Mesenchymal stem cell (in vitro differentiated cells and primary cell): ENCODE data around the gene LTBR.
"Not testable (repeated sequence)": the region's sequence is repeated elsewhere in the genome, so short reads cannot be mapped to it uniquely, and the experiment has no call there.

Experiments
- DNase-seq: peaks from one replicate; pipeline ENCODE4 v3.0.0-alpha.2; 2013
- H2AFZ ChIP-seq: one replicate; pipeline ENCODE4 v1.6.1; 2013; ENCODE audit warnings: low read depth, mild to moderate bottlenecking, control low read depth, inconsistent platforms, low read length, moderate library complexity
- H2AK5ac ChIP-seq: 2 replicates; pipeline ENCODE4 v1.6.1; 2013; ENCODE audit warnings: low read length, moderate library complexity, mild to moderate bottlenecking, inconsistent platforms; ENCODE audit not compliant: severe bottlenecking
- H2BK120ac ChIP-seq: one replicate; pipeline ENCODE4 v1.6.1; 2013; ENCODE audit warnings: low read depth, mild to moderate bottlenecking, inconsistent platforms, low read length, moderate library complexity
- H2BK12ac ChIP-seq, 2 experiments: one replicate each; pipeline ENCODE4 v1.6.1; 2013; ENCODE audit warnings: inconsistent platforms in 2 of 2, low read length in 2 of 2, mild to moderate bottlenecking in 2 of 2, moderate library complexity in 2 of 2, control low read depth in 1 of 2
- H2BK15ac ChIP-seq: one replicate; pipeline ENCODE4 v1.6.1; 2013; ENCODE audit warnings: mild to moderate bottlenecking, low read depth, inconsistent platforms; ENCODE audit not compliant: poor library complexity, severe bottlenecking
- H2BK5ac ChIP-seq: 2 replicates; pipeline ENCODE4 v1.6.1; 2013; ENCODE audit warnings: low read depth, mild to moderate bottlenecking, low read length, control low read depth, inconsistent platforms; ENCODE audit not compliant: poor library complexity, severe bottlenecking
- H3K14ac ChIP-seq, 2 experiments: one replicate each; pipeline ENCODE4 v1.6.1; 2013; ENCODE audit warnings: inconsistent platforms in 2 of 2, low read length in 2 of 2, control low read depth in 1 of 2, mild to moderate bottlenecking in 1 of 2, moderate library complexity in 1 of 2
- H3K18ac ChIP-seq, 2 experiments: one replicate each; pipeline ENCODE4 v1.6.1; 2013; ENCODE audit warnings: inconsistent platforms in 2 of 2, low read length in 2 of 2, control low read depth in 1 of 2, low read depth in 1 of 2, mild to moderate bottlenecking in 1 of 2
- H3K23ac ChIP-seq, 2 experiments: one replicate each; pipeline ENCODE4 v1.6.1; 2013; ENCODE audit warnings: inconsistent platforms in 2 of 2, low read length in 2 of 2, mild to moderate bottlenecking in 2 of 2, moderate library complexity in 2 of 2, control low read depth in 1 of 2
- H3K27ac ChIP-seq: 2 replicates; pipeline ENCODE4 v1.5.1; 2013; ENCODE audit warnings: mild to moderate bottlenecking, moderate library complexity, low read length, control low read depth, inconsistent platforms; ENCODE audit not compliant: poor library complexity, severe bottlenecking
- H3K27me3 ChIP-seq, 2 experiments: 2 replicates each; pipeline versions ENCODE4 v1.6.1 to v1.7.0; 2013; ENCODE audit warnings: low read length in 2 of 2, mild to moderate bottlenecking in 2 of 2, moderate library complexity in 2 of 2, control low read depth in 1 of 2, inconsistent platforms in 1 of 2; ENCODE audit not compliant: control insufficient read depth in 1 of 2, insufficient read depth in 1 of 2
- H3K36me3 ChIP-seq, 2 experiments: 2 replicates each; pipeline versions ENCODE4 v1.6.1 to v1.7.0; 2013; ENCODE audit warnings: low read length in 2 of 2, control low read depth in 1 of 2, inconsistent platforms in 1 of 2, low read depth in 1 of 2, mild to moderate bottlenecking in 1 of 2; ENCODE audit not compliant: insufficient read depth in 2 of 2, control insufficient read depth in 1 of 2
- H3K4ac ChIP-seq, 2 experiments: one replicate each; pipeline ENCODE4 v1.6.1; 2013; ENCODE audit warnings: inconsistent platforms in 2 of 2, low read length in 2 of 2, mild to moderate bottlenecking in 2 of 2, moderate library complexity in 2 of 2, control low read depth in 1 of 2, low read depth in 1 of 2
- H3K4me1 ChIP-seq: 2 replicates; pipeline ENCODE4 v1.6.1; 2013; ENCODE audit warnings: low read depth, low read length, control low read depth; ENCODE audit not compliant: control insufficient read depth, insufficient read depth
- H3K4me2 ChIP-seq: 2 replicates; pipeline ENCODE4 v1.6.1; 2013; ENCODE audit warnings: low read length, mild to moderate bottlenecking, inconsistent platforms; ENCODE audit not compliant: poor library complexity, severe bottlenecking
- H3K4me3 ChIP-seq, 2 experiments: 2 replicates each; pipeline versions ENCODE4 v1.5.1 to v1.7.0; 2013; ENCODE audit warnings: low read length in 2 of 2, mild to moderate bottlenecking in 2 of 2, control low read depth in 1 of 2, low read depth in 1 of 2; ENCODE audit not compliant: insufficient read depth in 1 of 2
- H3K79me1 ChIP-seq: replicated peaks from 2 replicates; pipeline ENCODE4 v1.6.1; 2013; ENCODE audit warnings: mild to moderate bottlenecking, control low read depth, low read length, inconsistent platforms; ENCODE audit not compliant: poor library complexity, severe bottlenecking
- H3K9ac ChIP-seq: 2 replicates; pipeline ENCODE4 v1.7.0; 2013; ENCODE audit warnings: mild to moderate bottlenecking, low read length, moderate library complexity
- H3K9me3 ChIP-seq: 2 replicates; pipeline ENCODE4 v1.7.0; 2013; ENCODE audit warnings: mild to moderate bottlenecking, low read length; ENCODE audit not compliant: control insufficient read depth
- H4K8ac ChIP-seq: one replicate; pipeline ENCODE4 v1.6.1; 2013; ENCODE audit warnings: inconsistent platforms, mild to moderate bottlenecking, low read length, moderate library complexity
- H4K91ac ChIP-seq: one replicate; pipeline ENCODE4 v1.6.1; 2013; ENCODE audit warnings: mild to moderate bottlenecking, low read length, inconsistent platforms
- WGBS: methylation state at CpG from one replicate; pipeline ENCODE4 v1.1.7; 2013; ENCODE audit warnings: mixed read lengths; 5-methylcytosine and 5-hydroxymethylcytosine counted together

LTBR gene

GRCh38 chr12:6343518-6343917, 40.4 kb upstream of the LTBR start:
- Histone ChIP-seq H4K91ac (no peak overlapping the region), H3K9ac (peak overlapping the region; percentile 98), H3K4me3 (peak overlapping the region in 1 of 2 experiments; percentile 35), H3K14ac (no peak overlapping the region), H2AFZ (peak overlapping the region; percentile 8), H3K27ac (no peak overlapping the region), H3K36me3 (peaks cover 0 to 2% of the 10 kb centered on the region in 2 experiments), H3K79me1 (peaks cover 4% of the 10 kb centered on the region), H3K4me2 (no peak overlapping the region), H2BK12ac (peak overlapping the region; percentile 49 to 69), H3K23ac (no peak overlapping the region), H3K4me1 (peaks cover 20% of the 10 kb centered on the region), H2AK5ac (no peak overlapping the region), H2BK120ac (no peak overlapping the region), H4K8ac (no peak overlapping the region), H3K9me3 (no peaks in the 10 kb centered on the region), H3K27me3 (no peaks in the 10 kb centered on the region), H3K18ac (peak overlapping the region; percentile 9 to 40), H3K4ac (peak overlapping the region in 1 of 2 experiments; percentile 24), H2BK5ac (no peak overlapping the region), H2BK15ac (no peak overlapping the region)
- WGBS = 53% methylated on average over 3 of the region's 5 CpGs
- no peak for DNase-seq

DNA sequence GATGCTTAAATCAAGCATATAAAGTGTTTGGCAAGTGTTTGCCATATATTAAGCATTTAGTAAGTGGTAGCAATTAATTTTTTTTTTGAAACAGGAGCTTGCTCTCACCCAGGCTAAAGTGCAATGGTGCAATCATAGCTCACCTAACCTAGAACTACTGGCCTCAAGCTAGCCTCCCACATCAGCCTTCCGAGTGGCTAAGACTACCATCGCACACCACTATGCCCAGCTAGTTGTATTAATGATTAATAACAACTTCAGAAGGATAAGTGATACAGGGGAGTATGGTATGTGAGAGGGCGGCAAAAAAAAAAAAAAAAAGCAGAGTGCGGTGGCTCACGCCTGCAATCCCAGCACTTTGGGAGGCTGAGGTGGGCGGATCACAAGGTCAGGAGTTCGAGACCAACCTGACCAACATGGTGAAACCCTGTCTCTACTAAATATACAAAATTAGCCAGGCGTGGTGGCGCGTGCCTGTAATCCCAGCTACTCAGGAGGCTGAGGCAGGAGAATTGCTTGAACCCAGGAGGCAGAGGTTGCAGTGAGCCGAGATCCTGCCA, 39.8 kb upstream of the LTBR start:
- H3K14ac ChIP-seq, H2BK5ac ChIP-seq, H3K4ac ChIP-seq, H3K18ac ChIP-seq, H2AFZ ChIP-seq, DNase-seq, H3K79me1 ChIP-seq, H4K8ac ChIP-seq, H2BK120ac ChIP-seq, H2AK5ac ChIP-seq, H3K27me3 ChIP-seq, H4K91ac ChIP-seq, H2BK12ac ChIP-seq, H3K27ac ChIP-seq, H3K23ac ChIP-seq, H3K4me2 ChIP-seq, H2BK15ac ChIP-seq, H3K9me3 ChIP-seq, H3K36me3 ChIP-seq: not testable (repeated sequence)
- 95% methylated on average over 9 of the region's 11 CpGs for WGBS
- peak overlapping the region; percentile 98 for H3K9ac ChIP-seq
- peaks cover 18% of the 10 kb centered on the region for H3K4me1 ChIP-seq
- H3K4me3 ChIP-seq = peak overlapping the region in 1 of 2 experiments; percentile 35

GRCh38 chr12:6345319-6346091, 38.5 kb upstream of the LTBR start:
- Histone ChIP-seq H2BK5ac (no peak overlapping the region), H2AFZ (no peak overlapping the region), H3K9me3 (no peaks in the 10 kb centered on the region), H2BK15ac (peak overlapping the region; percentile 65), H4K8ac (peak overlapping the region; percentile 50), H3K4me2 (no peak overlapping the region), H2BK12ac (peak overlapping the region; percentile 22 to 80), H3K79me1 (peaks cover 4% of the 10 kb centered on the region), H3K4me1 (peaks cover 14% of the 10 kb centered on the region), H3K14ac (peak overlapping the region in 1 of 2 experiments; percentile 69), H3K4me3 (no peak overlapping the region), H2BK120ac (no peak overlapping the region), H3K36me3 (no peaks in the 10 kb centered on the region), H3K18ac (peak overlapping the region; percentile 50 to 74), H4K91ac (peak overlapping the region; percentile 90), H3K9ac (peak overlapping the region; percentile 46), H2AK5ac (peak overlapping the region; percentile 61), H3K27me3 (no peaks in the 10 kb centered on the region), H3K4ac (no peak overlapping the region), H3K23ac (no peak overlapping the region), H3K27ac (no peak overlapping the region)
- 47% methylated on average over 6 of the region's 10 CpGs for WGBS
- DNase-seq = peak; percentile 98

GRCh38 chr12:6346235-6346832, 37.6 kb upstream of the LTBR start:
- Histone ChIP-seq H3K4me1 (peaks cover 14% of the 10 kb centered on the region), H3K79me1 (peaks cover 4% of the 10 kb centered on the region), H3K27ac (no peak overlapping the region), H3K9me3 (no peaks in the 10 kb centered on the region), H3K4me2 (no peak overlapping the region), H4K8ac (no peak overlapping the region), H3K4ac (no peak overlapping the region), H3K9ac (no peak overlapping the region), H2BK120ac (no peak overlapping the region), H3K36me3 (no peaks in the 10 kb centered on the region), H2BK5ac (no peak overlapping the region), H2AK5ac (peak overlapping the region; percentile 36), H2BK15ac (no peak overlapping the region), H2BK12ac (no peak overlapping the region), H3K4me3 (no peak overlapping the region), H3K27me3 (no peaks in the 10 kb centered on the region), H3K14ac (no peak overlapping the region), H4K91ac (no peak overlapping the region), H3K18ac (no peak overlapping the region), H3K23ac (no peak overlapping the region), H2AFZ (no peak overlapping the region)
- no peak for DNase-seq
- WGBS = 94% methylated on average over 5 of the region's 5 CpGs
